HFFc6 (cell line): ENCODE data around the gene GMCL2. TPM values are rescaled to one million over a fixed set of nuclear protein-coding genes. Genes with fewer than 3 reads are reported as not detected.

Experiments
- DNase-seq: peaks from one replicate; pipeline ENCODE4 v3.0.0-alpha.2; 2018
- H3K27ac Mint-ChIP-seq: 2 replicates; pipeline ENCODE4 v1.8.0; 2020; ENCODE audit warnings: mild to moderate bottlenecking, mixed read lengths
- H3K27me3 Mint-ChIP-seq: 2 replicates; pipeline ENCODE4 v1.8.0; 2021; ENCODE audit warnings: mild to moderate bottlenecking, moderate library complexity, mixed read lengths; ENCODE audit not compliant: insufficient read depth
- H3K36me3 Mint-ChIP-seq: 2 replicates; pipeline ENCODE4 v1.8.0; 2021; ENCODE audit warnings: low read depth, mixed read lengths
- H3K4me1 Mint-ChIP-seq: 2 replicates; pipeline ENCODE4 v1.8.0; 2020; ENCODE audit warnings: low read depth, mixed read lengths
- H3K4me3 Mint-ChIP-seq: 2 replicates; pipeline ENCODE4 v1.8.0; 2020; ENCODE audit warnings: mild to moderate bottlenecking, moderate library complexity, mixed read lengths
- H3K9me3 Mint-ChIP-seq: 2 replicates; pipeline ENCODE4 v1.8.0; 2020; ENCODE audit warnings: mild to moderate bottlenecking, mixed read lengths
- total RNA-seq, 6 experiments: library from RNA; stranded (reverse); fragmentation: NEBNext Ultra II Directional; extraction: Animal tissue kit (Norgen Biotek cat#: 25700); gene quantifications; 2 replicates in 1 of 6; 3 replicates in 5 of 6; pipeline ENCODE4 v1.2.3, GENCODE V29; 2021
- TF ChIP-seq, protein P1 (sequence below): fragments of 200-600 bp; sonication (generic); IDR thresholded peaks from 2 replicates; pipeline ENCODE4 v1.5.0; 2021; ENCODE audit warnings: antibody characterized with exemption, mild to moderate bottlenecking

GMCL2 gene
- total RNA-seq, 6 experiments from 2014 or later, result not detected

DNA sequence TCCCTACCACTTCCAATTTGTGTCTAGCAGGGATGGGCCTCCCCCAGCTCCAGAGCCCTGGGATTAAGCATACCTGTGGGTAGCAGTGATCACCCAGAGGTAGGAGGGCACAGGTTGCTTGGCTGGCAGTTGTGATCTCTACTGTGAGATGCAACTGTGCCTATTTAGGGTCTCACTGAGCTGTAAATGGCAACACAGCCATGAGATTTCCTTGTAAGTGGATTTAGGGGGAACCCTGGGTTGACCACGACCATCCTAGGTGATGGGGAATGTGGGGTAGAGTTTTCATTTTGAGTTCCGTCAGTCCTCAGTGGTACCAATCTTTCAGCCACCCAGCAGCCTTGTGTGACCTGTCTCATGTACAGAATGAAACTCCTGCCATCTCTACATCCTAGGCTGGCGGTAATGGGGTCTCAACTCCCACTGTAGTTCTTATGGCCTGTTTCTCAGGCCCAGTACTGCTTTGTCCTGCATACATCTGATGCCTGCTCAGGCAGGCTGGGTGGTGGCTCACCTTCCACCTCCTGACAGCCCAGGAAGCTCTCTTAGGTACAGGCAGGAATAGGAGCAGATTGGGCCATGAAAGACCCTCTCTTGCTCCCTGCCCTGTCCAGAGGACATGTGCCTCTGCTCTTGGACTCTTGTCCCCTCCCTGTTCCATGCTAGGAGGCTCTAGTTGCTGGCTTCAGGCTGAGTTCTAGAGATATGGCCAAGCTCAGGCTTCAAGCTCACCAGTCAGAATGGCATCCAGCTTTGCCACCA is 25.3 kb upstream of the GMCL2 start:
- peaks cover 15% of the 10 kb centered on the region for H3K27me3 Mint-ChIP-seq
- peaks cover 33% of the 10 kb centered on the region for H3K36me3 Mint-ChIP-seq
- H3K9me3 Mint-ChIP-seq, result no peaks in the 10 kb centered on the region
- TF ChIP-seq, protein P1, sequence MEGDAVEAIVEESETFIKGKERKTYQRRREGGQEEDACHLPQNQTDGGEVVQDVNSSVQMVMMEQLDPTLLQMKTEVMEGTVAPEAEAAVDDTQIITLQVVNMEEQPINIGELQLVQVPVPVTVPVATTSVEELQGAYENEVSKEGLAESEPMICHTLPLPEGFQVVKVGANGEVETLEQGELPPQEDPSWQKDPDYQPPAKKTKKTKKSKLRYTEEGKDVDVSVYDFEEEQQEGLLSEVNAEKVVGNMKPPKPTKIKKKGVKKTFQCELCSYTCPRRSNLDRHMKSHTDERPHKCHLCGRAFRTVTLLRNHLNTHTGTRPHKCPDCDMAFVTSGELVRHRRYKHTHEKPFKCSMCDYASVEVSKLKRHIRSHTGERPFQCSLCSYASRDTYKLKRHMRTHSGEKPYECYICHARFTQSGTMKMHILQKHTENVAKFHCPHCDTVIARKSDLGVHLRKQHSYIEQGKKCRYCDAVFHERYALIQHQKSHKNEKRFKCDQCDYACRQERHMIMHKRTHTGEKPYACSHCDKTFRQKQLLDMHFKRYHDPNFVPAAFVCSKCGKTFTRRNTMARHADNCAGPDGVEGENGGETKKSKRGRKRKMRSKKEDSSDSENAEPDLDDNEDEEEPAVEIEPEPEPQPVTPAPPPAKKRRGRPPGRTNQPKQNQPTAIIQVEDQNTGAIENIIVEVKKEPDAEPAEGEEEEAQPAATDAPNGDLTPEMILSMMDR, result no peak
- no peak for DNase-seq
- no peak overlapping the region for H3K4me3 Mint-ChIP-seq
- H3K4me1 Mint-ChIP-seq, result peaks cover 9% of the 10 kb centered on the region
- peak overlapping the region; percentile 29; the same call in 1 of the 2 replicates for H3K27ac Mint-ChIP-seq

DNA sequence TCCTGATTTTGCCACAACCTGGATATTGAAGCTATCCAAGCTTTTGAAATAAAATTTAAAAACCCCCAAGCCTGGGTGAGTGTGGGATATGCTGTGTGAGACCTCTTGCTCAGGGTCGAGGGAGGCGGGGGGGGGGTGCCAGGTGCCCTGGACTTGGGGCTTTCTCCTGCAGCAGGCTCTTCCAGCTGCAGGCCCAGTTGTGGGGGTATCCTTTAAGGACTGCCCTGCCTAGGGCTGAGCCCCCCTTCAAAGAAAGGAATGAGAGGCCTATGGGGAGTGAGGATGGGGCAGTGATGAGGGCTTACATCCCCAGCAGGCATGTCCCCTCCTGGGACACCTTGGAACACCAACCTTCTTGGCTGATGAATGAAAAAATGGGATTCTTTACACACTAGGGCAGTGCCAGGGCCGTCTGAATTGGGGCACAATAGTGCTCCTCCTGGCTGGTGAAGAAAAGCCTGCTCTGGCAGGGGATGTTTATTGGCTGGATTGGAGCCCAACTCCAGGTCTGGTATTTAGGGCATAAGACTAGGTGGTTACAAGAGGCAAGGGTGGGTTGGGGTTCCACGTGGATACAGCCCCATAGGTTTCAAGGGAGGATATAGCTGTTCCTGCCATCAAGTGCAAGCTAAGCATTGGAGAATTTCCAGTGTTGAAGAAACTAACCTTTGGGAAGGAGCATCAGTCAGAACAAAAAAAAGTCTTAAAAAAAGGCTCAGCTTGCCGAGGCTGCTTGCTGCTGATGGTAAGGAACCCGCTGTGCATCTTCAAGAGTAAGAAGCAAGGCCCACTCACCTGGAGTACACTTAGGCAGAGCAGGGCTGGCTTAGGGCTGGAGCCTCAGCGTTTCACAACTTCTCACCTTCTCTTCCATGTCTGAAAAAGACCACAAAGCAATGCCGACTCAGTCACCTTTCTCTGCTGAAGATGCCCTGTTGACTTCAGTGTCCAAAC is 24.2 kb upstream of the GMCL2 start:
- H3K27me3 Mint-ChIP-seq, result peaks cover 16% of the 10 kb centered on the region
- H3K9me3 Mint-ChIP-seq, result no peaks in the 10 kb centered on the region
- TF ChIP-seq, protein P1, result no peak
- DNase-seq, result no peak
- H3K36me3 Mint-ChIP-seq, result peaks cover 39% of the 10 kb centered on the region
- peak overlapping the region; percentile 39; the same call in 1 of the 2 replicates for H3K27ac Mint-ChIP-seq
- H3K4me1 Mint-ChIP-seq, result peaks cover 19% of the 10 kb centered on the region
- H3K4me3 Mint-ChIP-seq, result no peak overlapping the region

GRCh38 chr5:178210686-178211085 is 23.5 kb upstream of the GMCL2 start:
- Mint-ChIP-seq H3K36me3 (peaks cover 41% of the 10 kb centered on the region), H3K4me3 (no peak overlapping the region), H3K9me3 (no peaks in the 10 kb centered on the region), H3K27ac (no peak overlapping the region), H3K27me3 (peaks cover 17% of the 10 kb centered on the region), H3K4me1 (peaks cover 26% of the 10 kb centered on the region)
- DNase-seq, result no peak
- TF ChIP-seq, protein P1, result no peak

GRCh38 chr5:178210073-178210535 is 22.9 kb upstream of the GMCL2 start:
- H3K27me3 Mint-ChIP-seq, result peaks cover 17% of the 10 kb centered on the region
- H3K4me1 Mint-ChIP-seq, result peaks cover 26% of the 10 kb centered on the region
- no peaks in the 10 kb centered on the region for H3K9me3 Mint-ChIP-seq
- TF ChIP-seq, protein P1, result no peak
- H3K4me3 Mint-ChIP-seq, result no peak overlapping the region; the same call in 1 of the 2 replicates
- no peak overlapping the region for H3K27ac Mint-ChIP-seq
- DNase-seq, result no peak
- peaks cover 44% of the 10 kb centered on the region for H3K36me3 Mint-ChIP-seq

GRCh38 chr5:178209334-178210072 is 22.3 kb upstream of the GMCL2 start:
- 0 out of 2 replicates have a peak overlapping the region, but pooled peaks have one; percentile 24 for H3K27ac Mint-ChIP-seq

More at GRCh38 chr5:178209334-178210072, 22.3 kb upstream of the GMCL2 start:
- Mint-ChIP-seq H3K4me3 (no peak overlapping the region), H3K9me3 (peaks cover under 1% of the 10 kb centered on the region; the same call in 1 of the 2 replicates), H3K27me3 (peaks cover 17% of the 10 kb centered on the region), H3K36me3 (peaks cover 44% of the 10 kb centered on the region), H3K4me1 (peaks cover 26% of the 10 kb centered on the region)
- no peak for DNase-seq
- TF ChIP-seq, protein P1, result no peak
